GM18868 (cell line): ENCODE results near the gene AAK1.
"Not testable (repeated sequence)": the region's sequence is repeated elsewhere in the genome, so short reads cannot be mapped to it uniquely, and the experiment has no call there.

ENCODE experiments used
- ATAC-seq: cut with Tn5 transposase; IDR thresholded peaks from one replicate; pipeline ENCODE4 v1.9.1; 2021; ENCODE audit warnings: mild to moderate bottlenecking, moderate library complexity; ENCODE audit not compliant: unreplicated experiment

The AAK1 gene

GRCh38 chr2:69643602-69644505, at the start of gene AAK1:
AAK1 (minus strand) TSS chr2:69643739; CDS start chr2:69643040, 699 bp downstream.
- peak; percentile 50 for ATAC-seq

- ATAC-seq = no peak
Measured at GRCh38 chr2:69692424-69692823, 48.9 kb upstream of the AAK1 start.

- ATAC-seq = no peak
Measured at GRCh38 chr2:69689969-69690368, 46.4 kb upstream of the AAK1 start.

- no peak for ATAC-seq
Measured at GRCh38 chr2:69689466-69689865, 45.9 kb upstream of the AAK1 start.

GRCh38 chr2:69687971-69688611, 44.6 kb upstream of the AAK1 start:
- no peak for ATAC-seq

- ATAC-seq = no peak
Measured at GRCh38 chr2:69686813-69687212, 43.3 kb upstream of the AAK1 start.

GRCh38 chr2:69685321-69686048, 41.9 kb upstream of the AAK1 start:
- ATAC-seq = no peak

GRCh38 chr2:69683170-69683971, 39.8 kb upstream of the AAK1 start:
- ATAC-seq = no peak

GRCh38 chr2:69682525-69682924, 39.0 kb upstream of the AAK1 start:
- ATAC-seq = no peak

- no peak for ATAC-seq
Measured at GRCh38 chr2:69680001-69680675, 36.6 kb upstream of the AAK1 start.

- ATAC-seq = no peak
Measured at GRCh38 chr2:69677914-69678313, 34.4 kb upstream of the AAK1 start.

GRCh38 chr2:69676146-69676545, 32.6 kb upstream of the AAK1 start:
- ATAC-seq = no peak

- no peak for ATAC-seq
Measured at GRCh38 chr2:69674316-69674670, 30.8 kb upstream of the AAK1 start.

GRCh38 chr2:69673098-69673497, 29.6 kb upstream of the AAK1 start:
- ATAC-seq = not testable (repeated sequence)

GRCh38 chr2:69669666-69670065, 26.1 kb upstream of the AAK1 start:
- ATAC-seq = no peak

- ATAC-seq = no peak
Measured at GRCh38 chr2:69668598-69668997, 25.1 kb upstream of the AAK1 start.

- no peak for ATAC-seq
Measured at GRCh38 chr2:69667805-69668382, 24.4 kb upstream of the AAK1 start.

GRCh38 chr2:69665152-69665551, 21.6 kb upstream of the AAK1 start:
- no peak for ATAC-seq

- no peak for ATAC-seq
Measured at GRCh38 chr2:69663860-69664259, 20.3 kb upstream of the AAK1 start.

GRCh38 chr2:69662547-69662946, 19.0 kb upstream of the AAK1 start:
- ATAC-seq = not testable (repeated sequence)
